ENCODE measurements around the gene CNIH1.

The CNIH1 gene

DNA sequence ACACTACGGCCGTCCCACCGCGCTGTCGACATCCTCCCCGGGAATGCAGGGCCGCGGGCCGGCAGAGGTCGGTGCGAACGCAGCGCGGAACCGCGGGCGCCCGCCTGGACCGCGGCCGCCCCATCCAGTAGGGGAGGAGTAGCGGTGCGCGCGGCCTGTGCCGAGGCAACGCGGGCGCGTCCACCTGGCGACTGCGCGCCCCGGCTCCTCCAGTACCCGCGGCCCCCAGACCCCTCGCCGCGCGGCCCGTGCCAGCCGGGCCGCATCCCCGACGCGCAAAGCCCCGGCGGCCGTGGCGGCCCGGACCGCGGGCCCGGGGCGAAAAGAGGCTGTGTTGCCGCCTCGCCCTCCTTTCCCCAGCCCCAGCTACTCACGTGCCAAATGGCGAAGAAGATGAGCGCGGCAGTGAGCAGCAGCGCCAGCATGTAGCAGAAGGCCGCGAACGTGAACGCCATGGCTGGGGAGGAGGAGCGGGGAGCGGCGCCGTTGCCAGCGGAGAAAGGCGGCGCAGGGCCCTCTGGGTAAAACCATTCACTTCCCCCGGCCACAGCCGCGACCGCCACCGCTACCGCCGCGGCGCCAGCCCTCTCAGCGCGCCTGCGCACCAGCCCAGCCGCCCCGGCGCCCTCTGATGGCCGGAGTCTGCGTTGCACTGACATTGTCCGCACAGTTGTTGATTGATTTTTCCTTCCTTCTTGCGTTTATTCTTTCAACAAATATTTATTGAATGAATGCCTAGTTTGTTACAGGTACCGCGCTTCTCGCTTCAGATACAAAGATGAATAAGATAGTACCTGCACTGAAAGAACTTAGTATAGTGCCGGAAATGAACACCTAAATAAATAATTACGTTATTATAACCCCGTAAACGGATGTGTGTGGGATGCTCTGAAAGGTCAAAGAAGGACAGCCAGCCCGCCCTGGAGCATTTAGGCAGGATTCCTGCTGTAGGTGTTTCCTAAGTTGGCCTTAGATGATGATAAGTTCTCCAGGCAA, at the start of gene CNIH1:
CNIH1 (minus strand) TSS at position 502 of the 996 bp plus-strand sequence; CDS start at position 455, 47 bp downstream.
- DNase-seq = peak; percentile 94

DNA sequence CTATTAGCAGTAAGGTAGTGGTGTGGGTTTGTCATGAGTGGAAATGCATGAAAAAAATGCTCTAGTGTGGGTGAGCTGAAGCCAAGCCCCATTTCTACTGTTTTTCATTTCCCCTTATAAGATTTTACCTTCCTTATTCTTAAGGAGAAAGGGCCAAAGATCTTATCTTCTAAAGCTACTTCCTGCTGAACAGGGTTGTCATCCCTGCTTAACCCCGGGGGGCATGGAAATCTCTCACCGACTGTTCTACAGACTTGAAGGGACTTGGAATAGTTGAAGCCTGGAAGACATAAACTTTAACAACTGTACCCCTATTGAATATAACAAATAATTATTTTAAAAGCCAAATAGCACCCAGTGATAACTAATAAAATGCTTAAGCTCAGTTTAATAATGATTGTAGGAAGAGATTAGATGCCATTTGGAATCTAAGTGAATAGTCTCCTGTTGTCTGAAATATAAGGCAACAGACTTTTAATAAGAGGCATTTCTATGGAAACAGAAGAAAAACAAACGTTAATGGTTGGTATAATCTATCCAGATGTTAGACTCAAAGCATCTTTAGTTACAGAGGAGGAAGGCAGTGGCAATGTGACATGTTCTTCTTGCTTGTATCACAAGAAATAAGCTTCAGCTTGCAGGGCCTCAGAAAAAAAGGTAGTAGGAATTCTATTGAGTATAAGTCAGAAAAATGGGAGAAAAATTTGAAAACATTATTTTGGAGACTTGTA, 49.4 kb upstream of the CNIH1 start:
- no peak for DNase-seq

GRCh38 chr14:54489731-54490444, 48.7 kb upstream of the CNIH1 start:
- no peak for DNase-seq

GRCh38 chr14:54489318-54489683, 48.1 kb upstream of the CNIH1 start:
- DNase-seq = no peak

DNA sequence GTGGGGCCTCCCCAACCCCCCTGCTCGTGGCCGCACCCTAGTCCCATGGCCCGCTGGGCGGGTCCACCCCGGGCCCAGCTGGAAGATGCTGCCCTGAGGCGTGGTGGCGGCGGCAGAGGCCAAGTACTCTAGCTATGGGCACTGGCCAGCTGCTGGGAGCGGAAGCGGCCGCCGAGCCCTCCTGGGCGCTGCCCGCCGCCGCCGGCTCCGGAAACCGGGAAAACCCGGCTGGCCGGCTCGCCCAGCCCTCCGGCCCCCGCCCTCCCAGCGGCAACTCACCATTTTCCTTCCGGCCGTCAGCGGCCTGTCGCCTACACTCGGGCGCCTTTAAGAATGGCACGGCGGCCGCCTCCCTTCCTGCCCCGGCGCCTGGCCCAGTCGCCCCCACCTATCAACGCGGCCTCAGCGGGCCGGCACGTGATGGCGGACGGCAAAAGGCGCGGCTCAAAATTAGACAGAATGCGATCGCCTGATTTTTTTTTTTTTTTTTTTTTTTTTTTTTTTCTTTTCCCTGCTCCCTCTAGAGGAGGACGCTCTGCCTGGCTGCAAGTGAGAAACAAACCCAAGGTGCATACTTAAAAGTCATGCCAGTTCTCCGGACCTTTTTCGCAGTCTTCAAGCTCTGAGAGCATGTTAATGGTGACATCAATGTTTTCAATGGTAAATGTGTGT, 47.6 kb upstream of the CNIH1 start, which contains the start of gene GMFB:
GMFB (minus strand) TSS at position 335 of the 672 bp plus-strand sequence; CDS start at position 282, 53 bp downstream.
- peak; percentile 90 for DNase-seq

DNA sequence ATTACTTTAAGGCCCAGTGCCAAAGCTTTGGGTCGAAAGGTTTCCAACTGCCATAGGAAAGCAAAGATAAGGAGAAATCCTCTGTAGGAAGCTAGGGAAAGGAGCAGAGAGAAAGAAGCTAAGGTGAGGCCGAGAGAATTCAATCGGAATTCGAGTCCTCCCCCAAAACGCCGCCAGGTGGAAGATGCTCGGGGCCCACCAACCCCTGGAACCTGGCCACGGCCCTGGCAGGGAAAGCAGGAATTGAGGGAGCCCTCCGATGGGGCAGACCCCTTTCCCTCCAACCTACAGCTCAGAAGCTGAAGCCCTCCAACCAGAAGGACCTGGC, 47.1 kb upstream of the CNIH1 start:
- DNase-seq = no peak

GRCh38 chr14:54487771-54488170, 46.6 kb upstream of the CNIH1 start:
- peak; percentile 65 for DNase-seq

- no peak for DNase-seq
Observed at GRCh38 chr14:54486685-54487084, 45.5 kb upstream of the CNIH1 start.

DNA sequence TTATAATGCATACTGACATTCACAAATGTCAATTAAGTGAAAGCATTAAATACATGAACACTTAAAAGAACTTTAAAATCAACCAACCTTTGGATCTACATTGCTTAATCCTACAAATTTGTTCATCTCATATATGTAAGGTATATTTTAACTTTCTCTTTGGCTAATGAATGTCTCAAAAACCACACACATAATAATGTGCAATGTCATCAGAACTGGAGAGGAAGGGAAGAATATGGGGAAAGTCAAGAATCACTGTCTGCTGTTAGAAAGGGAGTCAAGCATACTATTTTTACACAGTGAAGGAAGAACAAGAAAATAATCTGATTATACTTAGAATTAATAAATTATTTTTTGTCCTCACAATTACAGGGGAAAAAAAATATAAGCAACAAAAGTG, 42.7 kb upstream of the CNIH1 start:
- no peak for DNase-seq

DNA sequence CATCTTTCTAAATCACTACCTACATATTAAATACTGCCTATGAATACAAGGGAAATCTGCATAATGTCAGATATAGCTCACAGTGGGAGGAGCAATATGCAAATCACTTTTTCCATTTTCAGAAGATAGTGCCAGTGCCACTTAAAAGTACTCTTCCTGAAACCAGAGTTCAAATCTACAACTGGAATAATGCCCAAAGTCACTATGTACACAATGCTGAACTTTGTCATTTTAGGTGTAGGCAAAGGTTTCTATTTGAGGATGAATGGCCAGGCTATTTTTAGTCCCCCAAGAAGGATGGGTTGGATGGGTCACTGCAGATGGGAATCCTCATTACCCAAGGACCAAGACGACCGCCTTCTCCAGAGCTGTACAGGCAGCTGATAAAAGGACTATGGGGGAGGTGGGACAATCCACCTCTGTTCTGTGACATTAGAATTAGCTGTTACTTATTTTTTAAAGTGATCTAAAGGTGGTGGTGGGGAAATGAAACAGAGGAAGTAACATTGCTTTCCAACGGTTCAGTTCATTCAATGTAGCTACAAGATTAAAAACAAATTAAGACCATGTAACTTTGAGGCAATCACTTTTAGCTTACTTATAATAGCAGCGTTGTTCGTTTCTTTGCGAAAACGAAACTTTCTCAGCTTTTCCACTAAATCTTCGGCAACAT, 42.0 kb upstream of the CNIH1 start:
- no peak for DNase-seq

DNA sequence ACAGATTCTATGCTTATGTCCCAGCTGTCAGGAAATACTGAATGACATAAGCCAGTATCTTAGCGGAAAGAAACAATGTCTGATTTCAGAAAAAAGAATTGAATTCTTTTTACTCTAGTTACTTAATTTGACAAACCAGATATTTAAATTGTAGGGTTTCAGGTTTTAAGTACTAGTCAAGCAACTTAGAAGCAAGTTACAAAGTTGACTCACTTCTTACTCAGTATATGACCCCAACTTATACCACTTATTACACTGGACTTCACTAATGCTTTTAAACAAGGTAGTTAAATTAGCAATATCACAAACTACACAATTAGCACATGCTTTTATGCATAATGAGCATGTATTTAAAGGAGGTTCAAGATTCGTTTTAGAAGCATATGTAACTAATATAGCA, 40.5 kb upstream of the CNIH1 start:
- DNase-seq = peak; percentile 8

DNA sequence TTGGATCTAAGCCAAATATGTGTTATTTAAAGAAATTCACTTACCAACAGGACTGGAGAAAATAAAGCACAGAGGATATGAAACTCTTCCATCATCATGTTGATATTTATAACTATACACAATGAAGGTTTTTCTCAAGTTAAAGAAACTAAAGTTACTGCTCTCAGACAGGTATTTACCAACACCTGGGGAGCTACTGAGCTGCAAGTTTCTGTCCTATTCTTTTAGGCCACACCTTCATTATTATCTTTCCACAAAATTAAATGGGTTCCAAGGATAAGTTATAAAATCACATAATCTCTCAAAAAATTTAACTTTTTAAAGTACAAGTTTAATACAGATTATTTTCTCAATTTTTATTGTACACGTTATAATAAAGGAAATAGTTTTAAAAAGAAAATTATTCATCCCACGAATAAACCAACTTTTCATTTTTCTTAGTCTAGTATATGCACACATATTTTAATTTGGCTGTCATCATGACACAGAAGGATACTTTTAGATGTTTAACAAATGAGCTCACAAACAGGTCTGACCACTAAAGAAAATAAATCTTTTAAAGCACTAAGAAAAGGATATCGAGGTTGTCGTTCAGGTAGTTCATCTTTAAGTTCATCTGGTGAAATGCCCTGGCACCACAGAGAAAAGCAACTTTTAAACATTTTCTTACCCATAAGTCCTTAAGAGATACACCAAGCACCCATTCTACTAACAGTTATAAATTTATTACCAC, 39.8 kb upstream of the CNIH1 start:
- DNase-seq = no peak

- no peak for DNase-seq
Observed at GRCh38 chr14:54478636-54479215, 37.6 kb upstream of the CNIH1 start.

DNA sequence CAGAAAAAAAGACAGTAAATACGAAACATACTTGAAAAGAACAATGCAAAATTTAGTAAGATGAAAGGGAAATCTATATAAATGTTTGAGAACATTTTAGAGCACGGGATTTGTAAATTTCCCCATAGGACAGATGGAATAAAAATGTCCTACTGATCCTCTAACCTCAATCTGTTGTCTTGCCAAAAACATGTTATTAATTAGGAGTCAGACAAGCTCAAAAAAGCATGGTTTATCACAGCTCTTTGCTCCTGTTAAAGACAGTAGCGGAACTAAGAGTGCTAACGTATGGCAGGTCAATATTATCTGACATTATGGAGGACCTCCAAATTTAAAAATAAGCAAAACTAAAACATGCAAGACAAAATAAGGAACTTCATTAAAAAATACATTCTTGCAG, 34.7 kb upstream of the CNIH1 start:
- no peak for DNase-seq

DNA sequence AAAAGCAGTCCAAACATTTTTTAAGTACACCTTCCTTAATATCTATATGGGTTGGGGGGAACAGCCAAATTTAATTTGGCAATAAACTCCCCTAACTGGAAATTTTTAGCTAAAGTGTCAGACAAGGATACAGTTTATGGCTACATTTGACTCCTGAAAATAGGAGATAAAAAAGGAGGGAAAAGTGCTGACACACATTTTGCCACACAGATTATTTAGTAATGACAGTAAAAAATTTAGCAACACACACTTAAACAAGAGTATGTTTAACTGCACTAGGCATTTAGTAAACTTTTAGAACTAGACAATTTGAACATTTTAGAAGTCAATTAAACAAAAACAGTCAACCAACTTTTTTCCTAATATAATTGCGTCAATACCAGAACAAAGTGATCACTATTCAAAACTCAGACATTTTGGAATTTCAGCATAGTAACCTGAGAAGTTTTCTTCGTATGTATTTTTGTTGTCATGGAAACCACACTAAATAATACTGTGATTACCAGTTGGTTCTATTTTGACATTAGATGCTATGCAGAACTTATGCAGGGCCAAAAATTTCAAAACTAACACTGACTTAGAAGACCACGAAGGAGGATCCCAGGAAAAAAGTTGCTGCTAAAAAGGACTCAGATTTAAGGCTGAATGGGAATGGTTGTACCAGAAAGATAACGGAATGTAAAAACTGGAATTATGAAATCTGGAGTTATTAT, 34.2 kb upstream of the CNIH1 start:
- DNase-seq = no peak

DNA sequence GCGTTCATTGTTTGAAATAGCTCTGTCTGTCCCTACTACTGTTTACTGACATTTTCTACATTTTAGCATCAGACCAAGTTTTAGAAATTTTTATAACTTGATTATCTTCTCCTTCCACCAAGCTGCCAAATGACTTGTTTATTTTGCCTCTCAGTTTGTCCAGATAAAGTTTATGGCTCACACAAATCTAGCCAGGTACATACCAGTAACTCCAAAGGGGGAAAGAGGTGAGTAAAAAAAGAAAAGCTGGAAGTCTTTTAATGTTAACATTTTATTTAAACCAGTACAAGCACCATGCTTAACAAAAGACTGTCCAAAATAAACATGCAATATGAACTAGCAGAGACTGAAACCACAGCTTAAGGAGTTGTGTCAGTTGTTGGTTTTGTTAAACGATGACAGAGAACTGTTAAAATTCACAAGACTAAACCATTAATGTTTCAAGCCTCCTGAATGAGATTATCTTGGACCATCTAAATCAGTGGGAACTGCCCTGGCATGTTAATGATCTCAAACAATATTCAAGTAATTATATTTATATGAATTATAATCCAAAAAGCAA, 33.1 kb upstream of the CNIH1 start:
- DNase-seq = no peak

GRCh38 chr14:54472315-54472714, 31.1 kb upstream of the CNIH1 start:
- DNase-seq = no peak

DNA sequence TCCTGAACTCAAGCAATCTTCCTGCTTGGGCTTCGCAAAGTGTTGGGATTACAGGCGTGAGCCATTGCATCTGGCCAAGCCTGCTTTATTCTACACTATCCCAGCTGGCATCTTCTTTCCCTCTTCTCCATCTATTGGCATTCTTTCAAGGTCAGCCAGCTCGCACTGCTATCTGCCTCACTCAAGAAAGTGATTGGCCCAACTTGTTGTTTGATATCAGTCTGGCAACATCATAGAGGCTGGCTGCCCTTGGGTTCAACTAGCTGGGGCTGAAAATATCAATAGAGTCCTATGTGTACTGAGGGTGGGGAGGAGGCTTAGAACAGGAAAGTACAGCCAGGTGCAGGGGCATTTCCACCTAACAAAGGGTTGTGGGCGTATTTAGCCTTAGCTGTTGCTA, 30.5 kb upstream of the CNIH1 start:
- DNase-seq = no peak

- DNase-seq = no peak
Observed at GRCh38 chr14:54470701-54471100, 29.5 kb upstream of the CNIH1 start.

DNA sequence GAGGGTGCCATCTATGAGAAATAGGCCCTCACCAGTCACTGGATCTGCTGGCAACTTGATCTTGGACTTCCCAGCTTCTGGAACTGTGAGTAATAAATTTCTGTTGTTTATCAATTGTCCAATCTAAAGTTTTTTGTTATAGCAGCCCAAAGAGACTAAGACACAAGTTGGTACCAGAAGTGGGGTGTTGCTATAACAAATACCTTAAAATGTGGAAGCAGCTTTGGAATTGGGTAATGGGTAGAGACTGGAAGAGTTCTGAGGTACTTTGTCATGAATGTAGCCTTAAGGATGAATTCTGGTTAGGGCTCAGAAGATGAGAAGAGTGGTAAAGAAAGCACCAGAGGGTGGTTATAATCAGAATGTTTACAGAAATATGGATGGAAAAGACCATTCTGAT, 26.1 kb upstream of the CNIH1 start:
- no peak for DNase-seq

All from HCEC 1CT (cell line).